Aorta (tissue), 5 donors: ENCODE data around the gene CARD10. TPM values are rescaled to one million over a fixed set of nuclear protein-coding genes. Genes with fewer than 3 reads are reported as not detected.

Experiments used
- ATAC-seq: fragments of 200-7000 bp; cut with Tn5 transposase; one replicate; pipeline ENCODE4 v1.9.1; 2022; ENCODE audit warnings: moderate library complexity; ENCODE audit not compliant: low FRiP score
- DNase-seq, 2 donors: peaks; one replicate each; pipeline ENCODE4 v3.0.0-alpha.2; 2020
- H3K27ac ChIP-seq, 2 donors: one replicate each; pipeline ENCODE4 v1.5.1; 2013; ENCODE audit warnings: low read length in 2 of 2, mild to moderate bottlenecking in 2 of 2, moderate library complexity in 2 of 2, control low read depth in 1 of 2, inconsistent platforms in 1 of 2, low read depth in 1 of 2
- H3K27me3 ChIP-seq, 2 donors: one replicate each; pipeline ENCODE4 v1.6.1; 2013; ENCODE audit warnings: control low read depth in 1 of 2, low read length in 1 of 2, mild to moderate bottlenecking in 1 of 2, moderate library complexity in 1 of 2; ENCODE audit not compliant: insufficient read depth in 2 of 2, control insufficient read depth in 1 of 2
- H3K36me3 ChIP-seq, 2 donors: one replicate each; pipeline ENCODE4 v1.6.1; 2013; ENCODE audit warnings: control low read depth in 1 of 2, low read length in 1 of 2, mild to moderate bottlenecking in 1 of 2; ENCODE audit not compliant: insufficient read depth in 2 of 2, control insufficient read depth in 1 of 2
- H3K4me1 ChIP-seq, 2 donors: one replicate each; pipeline ENCODE4 v1.6.1; 2013; ENCODE audit warnings: low read length in 2 of 2, control low read depth in 1 of 2, mild to moderate bottlenecking in 1 of 2, moderate library complexity in 1 of 2; ENCODE audit not compliant: insufficient read depth in 2 of 2, control insufficient read depth in 1 of 2
- H3K4me3 ChIP-seq, 2 donors: one replicate each; pipeline ENCODE4 v1.5.1; 2013; ENCODE audit warnings: low read length in 2 of 2, control low read depth in 1 of 2, mild to moderate bottlenecking in 1 of 2
- H3K9me3 ChIP-seq: one replicate; pipeline ENCODE4 v1.6.1; 2013; ENCODE audit warnings: mild to moderate bottlenecking, low read length; ENCODE audit not compliant: control insufficient read depth
- WGBS, 2 donors: extraction: QIAGEN DNeasy Blood & Tissue Kit; methylation state at CpG; one replicate each; pipeline ENCODE4 v1.1.7; 2013; 5-methylcytosine and 5-hydroxymethylcytosine counted together
- intact Hi-C, 2 donors: fragments of 100-400 bp; cut with DNase I; formaldehyde crosslinking; loops; one replicate each; pipeline versions ENCODE4 v1.14.2 to v1.15.0; 2022
- polyA plus RNA-seq, 2 donors: library from polyadenylated mRNA; stranded (reverse); fragments of 200-250 nt; gene quantifications; one replicate each; pipeline ENCODE4 v1.2.3, GENCODE V29; 2013
- total RNA-seq, 2 donors: library from RNA; stranded (reverse); fragmentation: NEBNext Ultra II Directional; extraction: Animal tissue kit (Norgen Biotek cat#: 25700); gene quantifications; one replicate each; pipeline ENCODE4 v1.2.1, GENCODE V29; 2021
- donor health status: healthy with polysubstance abuse.
- donor health status: Bipolar disorder and iron deficiency.
- donor health status: DM: no; HTN: no; CAD: no.
- donor health status: DM: no; HTN: no; CAD: no.
- donor health status: DM: yes; HTN: yes; CAD: no.

Gene CARD10
- total and polyA plus RNA-seq, 4 donors, result 2.2 to 24.9 (median 9.4) TPM

- 93 to 94% methylated on average over 23 of the region's 23 CpGs for WGBS, 2 donors
- no peaks in the 10 kb centered on the region for H3K4me1 ChIP-seq
- H3K27ac ChIP-seq, result no peak overlapping the region
- H3K4me3 ChIP-seq, result no peak overlapping the region
- DNase-seq (peak in 1 of 2 donors; percentile 39), ATAC-seq (no peak)
- intact Hi-C loops, result no loop called here
- no peaks in the 10 kb centered on the region for H3K36me3 ChIP-seq
- no peaks in the 10 kb centered on the region for H3K9me3 ChIP-seq
- H3K27me3 ChIP-seq, result no peaks in the 10 kb centered on the region
These were observed 3.3 kb downstream of the CARD10 start for GRCh38 chr22:37515901-37516300.

DNA sequence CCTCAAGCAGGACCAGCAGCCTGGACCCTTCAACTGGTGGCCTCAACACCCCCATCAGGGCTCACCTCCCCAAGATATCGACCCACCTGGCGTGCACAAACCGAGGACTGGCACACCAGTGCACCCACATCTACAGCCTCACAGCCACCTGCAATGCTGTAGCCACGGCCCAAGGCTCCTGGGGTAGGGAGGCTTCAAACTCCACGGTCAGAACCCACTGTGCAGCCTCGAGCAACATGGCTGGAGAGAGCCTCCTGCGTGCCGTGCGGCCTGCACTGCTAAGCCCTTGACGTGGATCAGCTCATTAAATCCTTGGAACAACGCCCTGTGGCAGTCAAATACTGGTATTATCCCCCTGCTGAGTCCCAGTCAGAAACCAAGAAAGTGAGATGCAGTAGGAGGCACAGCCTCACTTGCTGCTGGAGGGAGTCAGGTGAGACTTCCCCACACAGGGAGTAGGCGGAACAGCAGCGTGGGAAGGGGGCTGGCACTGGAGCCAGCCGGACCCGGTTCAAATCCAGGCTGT, 4.6 kb downstream of the CARD10 start:
- Histone ChIP-seq H3K9me3 (no peaks in the 10 kb centered on the region), H3K36me3 (no peaks in the 10 kb centered on the region), H3K27ac (no peak overlapping the region), H3K27me3 (no peaks in the 10 kb centered on the region), H3K4me3 (no peak overlapping the region), H3K4me1 (no peaks in the 10 kb centered on the region)
- peak in 1 of 2 donors; percentile 44 for DNase-seq
- intact Hi-C loops, result no loop called here
- 83 to 86% methylated on average over 15 of the region's 15 CpGs for WGBS, 2 donors
- no peak for ATAC-seq

GRCh38 chr22:37511395-37512104, 7.7 kb downstream of the CARD10 start:
- WGBS, 2 donors, result 92% methylated on average over 6 of the region's 6 CpGs
- no peaks in the 10 kb centered on the region for H3K4me1 ChIP-seq
- no peak for ATAC-seq

GRCh38 chr22:37510091-37510490, 9.1 kb downstream of the CARD10 start:
- DNase-seq, result peak in 1 of 2 donors; percentile 31
- Histone ChIP-seq H3K4me1 (no peaks in the 10 kb centered on the region), H3K27ac (no peak overlapping the region), H3K27me3 (no peaks in the 10 kb centered on the region), H3K4me3 (no peak overlapping the region), H3K36me3 (no peaks in the 10 kb centered on the region), H3K9me3 (no peaks in the 10 kb centered on the region)
- WGBS, 2 donors, result 85 to 96% methylated on average over 9 to 10 of the region's 10 CpGs
- intact Hi-C loops, result no loop called here
- no peak for ATAC-seq

More at GRCh38 chr22:37511395-37512104, 7.7 kb downstream of the CARD10 start:
- H3K27ac ChIP-seq, result no peak overlapping the region
- no peaks in the 10 kb centered on the region for H3K9me3 ChIP-seq
- H3K36me3 ChIP-seq, result no peaks in the 10 kb centered on the region
- no peak for DNase-seq
- H3K27me3 ChIP-seq, result no peaks in the 10 kb centered on the region
- intact Hi-C loops, result no loop called here
- H3K4me3 ChIP-seq, result no peak overlapping the region

GRCh38 chr22:37509059-37509860, 10.0 kb downstream of the CARD10 start:
- Histone ChIP-seq H3K4me1 (no peaks in the 10 kb centered on the region), H3K9me3 (no peaks in the 10 kb centered on the region), H3K4me3 (no peak overlapping the region), H3K36me3 (no peaks in the 10 kb centered on the region), H3K27me3 (no peaks in the 10 kb centered on the region), H3K27ac (no peak overlapping the region)
- WGBS, 2 donors, result 91 to 93% methylated on average over 7 to 9 of the region's 10 CpGs
- intact Hi-C loops, result no loop called here
- DNase-seq (peak in 1 of 2 donors; percentile 17), ATAC-seq (no peak)

DNA sequence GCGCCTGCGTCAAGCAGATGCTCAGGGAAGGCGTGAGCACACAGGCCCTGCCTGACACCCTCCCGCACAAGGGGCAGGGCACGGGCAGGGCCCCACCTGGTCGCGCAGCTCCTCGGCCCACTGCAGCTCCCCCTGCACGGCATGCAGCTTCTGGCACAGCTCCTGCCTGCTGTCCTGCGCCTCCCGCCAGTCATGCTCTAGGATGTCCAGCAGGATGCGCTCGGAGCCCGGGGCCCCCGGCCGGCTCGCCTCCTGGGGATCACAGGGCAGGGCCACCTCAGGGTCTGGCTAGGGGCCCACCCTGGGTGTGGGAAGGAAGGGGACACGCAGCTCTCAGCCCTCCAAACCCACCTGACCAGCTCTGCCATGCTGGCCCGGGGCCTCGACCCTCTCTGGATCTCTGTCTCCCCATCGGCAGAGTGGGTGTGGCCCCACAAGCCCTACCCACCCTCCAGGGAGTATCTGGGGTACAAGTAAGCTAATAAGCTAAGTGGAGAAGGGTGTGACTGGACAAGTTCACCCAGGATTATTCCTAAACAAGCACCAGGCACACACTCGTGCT, 10.7 kb downstream of the CARD10 start:
- H3K4me1 ChIP-seq, result no peaks in the 10 kb centered on the region
- H3K27ac ChIP-seq, result no peak overlapping the region
- WGBS, 2 donors, result 88 to 91% methylated on average over 22 of the region's 22 CpGs

DNA sequence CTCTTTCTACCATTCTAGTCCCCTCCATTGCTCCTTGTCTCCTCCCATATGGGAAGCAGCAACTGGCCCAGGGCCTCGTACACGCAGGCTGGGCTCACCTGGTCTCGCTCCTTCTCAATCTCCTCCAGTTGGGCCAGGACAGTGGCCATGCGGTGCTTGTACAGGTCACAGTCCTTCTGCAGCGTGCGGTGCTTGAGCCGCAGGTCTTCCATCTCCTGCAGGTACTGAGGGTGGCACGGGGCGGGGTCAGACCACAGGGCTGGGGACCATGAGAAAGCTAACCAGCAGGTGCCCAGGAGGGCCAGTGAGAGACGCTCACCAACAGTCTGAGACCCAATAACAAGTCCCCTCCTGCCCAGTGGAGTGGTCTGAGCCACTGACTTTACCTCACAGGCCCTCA, 11.5 kb downstream of the CARD10 start:
- intact Hi-C loops, result no loop called here
- ATAC-seq, result no peak
- WGBS, 2 donors, result 97 to 98% methylated on average over 10 of the region's 10 CpGs
- no peak overlapping the region for H3K4me3 ChIP-seq
- no peaks in the 10 kb centered on the region for H3K36me3 ChIP-seq
- DNase-seq, result no peak
- no peak overlapping the region for H3K27ac ChIP-seq
- H3K4me1 ChIP-seq, result no peaks in the 10 kb centered on the region
- no peaks in the 10 kb centered on the region for H3K9me3 ChIP-seq
- H3K27me3 ChIP-seq, result no peaks in the 10 kb centered on the region

More for the DNA sequence above, 10.7 kb downstream of the CARD10 start:
- H3K27me3 ChIP-seq, result no peaks in the 10 kb centered on the region
- H3K9me3 ChIP-seq, result no peaks in the 10 kb centered on the region
- H3K4me3 ChIP-seq, result no peak overlapping the region
- intact Hi-C loops, result no loop called here
- H3K36me3 ChIP-seq, result no peaks in the 10 kb centered on the region
- DNase-seq (no peak), ATAC-seq (peak; percentile 35)

DNA sequence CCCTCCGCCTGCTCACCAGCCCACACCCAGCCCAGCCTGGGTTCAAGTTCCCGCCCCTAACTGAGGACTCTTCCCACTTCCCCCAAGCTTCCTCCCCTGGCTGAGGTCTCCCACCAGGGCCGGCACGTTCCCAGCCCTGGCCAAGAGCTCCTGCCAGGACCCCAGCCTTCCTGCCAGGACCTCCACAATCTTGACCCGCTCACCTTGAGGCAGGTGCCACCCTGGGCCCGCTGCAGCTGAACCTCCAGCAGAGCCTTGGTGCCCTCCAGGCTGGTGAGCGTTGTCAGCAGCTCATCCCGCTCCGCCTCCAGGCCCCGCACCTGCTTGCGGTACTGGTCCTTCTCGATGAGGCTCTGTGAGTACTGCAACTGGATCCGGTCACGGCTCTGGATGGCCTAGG, 13.2 kb downstream of the CARD10 start:
- 93 to 95% methylated on average over 14 of the region's 14 CpGs for WGBS, 2 donors
- H3K36me3 ChIP-seq, result no peaks in the 10 kb centered on the region

More for the DNA sequence above, 13.2 kb downstream of the CARD10 start:
- Histone ChIP-seq H3K27me3 (no peaks in the 10 kb centered on the region), H3K4me3 (no peak overlapping the region), H3K27ac (no peak overlapping the region), H3K4me1 (no peaks in the 10 kb centered on the region), H3K9me3 (no peaks in the 10 kb centered on the region)
- intact Hi-C loops, result no loop called here
- DNase-seq (no peak), ATAC-seq (no peak)
